ENCODE data around the gene PLPP1.

The PLPP1 gene

DNA sequence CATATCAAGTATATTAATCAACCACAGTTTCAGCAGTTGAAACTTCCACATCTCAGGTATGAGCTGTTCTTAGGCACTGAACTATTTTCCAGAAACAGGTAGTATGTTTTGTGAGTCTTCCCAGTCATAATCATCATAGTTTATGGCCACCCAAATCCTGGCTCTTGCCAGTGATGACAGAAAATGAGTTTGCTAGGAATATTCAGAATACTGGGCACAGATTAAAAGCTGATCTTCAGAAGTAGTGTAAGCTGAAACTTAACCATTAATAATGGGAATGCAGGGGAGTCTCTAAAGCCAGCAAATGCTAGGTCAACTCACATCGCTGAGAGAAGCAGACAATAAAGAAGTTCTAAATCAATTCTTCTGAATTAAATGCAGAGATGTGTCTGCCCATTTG lies 64.5 kb downstream of the PLPP1 start:
- Histone ChIP-seq H2BK5ac (ENCODE audit: low read depth, low read length, poor library complexity, severe bottlenecking) (no peak overlapping the region), H3K18ac (ENCODE audit: low read depth in 1 of 2, low read length in 2 of 2) (no peak overlapping the region), H3K14ac (ENCODE audit: low read length in 2 of 2) (no peak overlapping the region), H2BK15ac (ENCODE audit: low read depth, poor library complexity, severe bottlenecking) (no peak overlapping the region), H3K27ac (ENCODE audit: low read length, poor library complexity, severe bottlenecking) (no peak overlapping the region), H3K4ac (ENCODE audit: low read depth in 1 of 2, low read length in 2 of 2) (no peak overlapping the region), H3K4me2 (ENCODE audit: low read length, poor library complexity, severe bottlenecking) (no peak overlapping the region), H3K4me3 (ENCODE audit: insufficient read depth in 1 of 2, low read depth in 1 of 2, low read length in 2 of 2) (no peak overlapping the region), H4K8ac (ENCODE audit: low read length) (no peak overlapping the region), H2BK120ac (ENCODE audit: low read depth, low read length) (no peak overlapping the region), H3K4me1 (ENCODE audit: control insufficient read depth, insufficient read depth, low read depth, low read length) (peaks cover 5% of the 10 kb centered on the region), H3K9me3 (ENCODE audit: control insufficient read depth, low read length) (no peaks in the 10 kb centered on the region), H3K79me1 (replicated peaks; ENCODE audit: low read length, poor library complexity, severe bottlenecking) (peaks cover 3% of the 10 kb centered on the region), H3K23ac (ENCODE audit: low read length in 2 of 2) (no peak overlapping the region), H4K91ac (ENCODE audit: low read length) (no peak overlapping the region), H3K27me3 (ENCODE audit: control insufficient read depth in 1 of 2, insufficient read depth in 1 of 2, low read length in 2 of 2) (no peaks in the 10 kb centered on the region), H2AK5ac (ENCODE audit: low read length, severe bottlenecking) (no peak overlapping the region), H2AFZ (ENCODE audit: low read depth, low read length) (no peak overlapping the region), H2BK12ac (ENCODE audit: low read length in 2 of 2) (no peak overlapping the region), H3K9ac (ENCODE audit: low read length) (no peak overlapping the region), H3K36me3 (ENCODE audit: control insufficient read depth in 1 of 2, insufficient read depth in 2 of 2, low read depth in 1 of 2, low read length in 2 of 2) (peaks cover 0 to 25% of the 10 kb centered on the region in 2 experiments)
- WGBS, result 100% methylated on average over 1 of the region's 1 CpG
- DNase-seq, result no peak

DNA sequence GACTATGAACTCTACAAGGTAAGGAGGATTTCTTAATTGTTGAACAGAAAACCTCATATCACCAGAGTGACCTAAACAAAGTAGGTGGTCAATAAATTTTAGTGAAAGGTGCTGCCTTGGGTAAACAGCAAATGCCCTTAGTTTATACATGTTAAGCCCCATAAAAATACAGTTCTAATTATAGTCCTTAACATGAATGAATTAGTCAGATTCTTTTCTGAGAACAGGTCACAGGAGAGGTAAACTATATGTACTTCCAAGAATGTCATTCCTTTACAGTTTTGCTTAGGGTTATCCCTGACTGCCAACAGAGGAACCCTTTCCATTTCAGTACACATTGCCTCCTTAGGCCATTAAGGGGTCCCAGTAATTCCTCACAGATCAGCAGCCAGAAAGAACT lies 64.9 kb downstream of the PLPP1 start:
- no peak for DNase-seq
- Histone ChIP-seq H3K4me3 (ENCODE audit: insufficient read depth in 1 of 2, low read depth in 1 of 2, low read length in 2 of 2) (no peak overlapping the region), H3K4me2 (ENCODE audit: low read length, poor library complexity, severe bottlenecking) (no peak overlapping the region), H2BK5ac (ENCODE audit: low read depth, low read length, poor library complexity, severe bottlenecking) (no peak overlapping the region), H2BK120ac (ENCODE audit: low read depth, low read length) (no peak overlapping the region), H2BK15ac (ENCODE audit: low read depth, poor library complexity, severe bottlenecking) (no peak overlapping the region), H3K14ac (ENCODE audit: low read length in 2 of 2) (no peak overlapping the region), H3K9me3 (ENCODE audit: control insufficient read depth, low read length) (no peaks in the 10 kb centered on the region), H3K79me1 (replicated peaks; ENCODE audit: low read length, poor library complexity, severe bottlenecking) (peaks cover 3% of the 10 kb centered on the region), H2BK12ac (ENCODE audit: low read length in 2 of 2) (no peak overlapping the region), H3K4me1 (ENCODE audit: control insufficient read depth, insufficient read depth, low read depth, low read length) (peaks cover 5% of the 10 kb centered on the region), H2AK5ac (ENCODE audit: low read length, severe bottlenecking) (no peak overlapping the region), H3K23ac (ENCODE audit: low read length in 2 of 2) (no peak overlapping the region), H3K18ac (ENCODE audit: low read depth in 1 of 2, low read length in 2 of 2) (no peak overlapping the region), H3K36me3 (ENCODE audit: control insufficient read depth in 1 of 2, insufficient read depth in 2 of 2, low read depth in 1 of 2, low read length in 2 of 2) (peaks cover 0 to 22% of the 10 kb centered on the region in 2 experiments), H2AFZ (ENCODE audit: low read depth, low read length) (no peak overlapping the region), H3K4ac (ENCODE audit: low read depth in 1 of 2, low read length in 2 of 2) (no peak overlapping the region), H3K9ac (ENCODE audit: low read length) (no peak overlapping the region), H4K8ac (ENCODE audit: low read length) (no peak overlapping the region), H3K27ac (ENCODE audit: low read length, poor library complexity, severe bottlenecking) (no peak overlapping the region), H3K27me3 (ENCODE audit: control insufficient read depth in 1 of 2, insufficient read depth in 1 of 2, low read length in 2 of 2) (no peaks in the 10 kb centered on the region), H4K91ac (ENCODE audit: low read length) (no peak overlapping the region)

DNA sequence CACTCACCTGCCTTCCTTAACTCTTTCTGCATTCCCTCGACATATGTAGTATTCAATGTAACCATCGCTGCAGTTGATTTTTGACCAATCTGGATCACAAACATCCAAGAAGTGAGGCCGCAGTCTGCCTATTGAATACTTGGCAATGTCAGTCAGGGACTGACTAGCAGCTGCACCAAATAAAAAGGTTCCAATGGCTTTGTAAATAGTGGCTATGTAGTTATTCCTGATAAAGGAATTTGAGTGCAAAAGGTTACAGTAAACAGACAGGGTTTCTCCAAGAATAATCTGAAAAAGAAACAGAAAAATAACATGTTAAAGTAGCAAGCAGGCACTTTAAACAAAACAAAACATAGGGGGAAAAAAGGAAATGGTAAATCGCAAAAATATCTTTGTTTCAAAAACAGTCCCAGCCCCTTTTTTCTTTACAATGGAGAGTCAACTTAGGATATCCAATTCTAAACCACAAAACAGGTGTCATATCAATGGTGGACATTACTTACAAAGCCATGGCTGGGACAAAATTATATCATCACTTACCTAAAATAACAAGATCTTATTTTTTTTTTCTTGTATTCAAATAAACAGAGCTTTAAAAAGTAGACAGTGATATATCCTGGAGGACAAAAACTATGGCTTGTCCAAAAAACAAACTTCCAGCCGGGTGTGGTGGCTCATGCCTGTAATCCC lies 66.8 kb downstream of the PLPP1 start:
- Histone ChIP-seq H4K8ac (ENCODE audit: low read length) (no peak overlapping the region), H2AK5ac (ENCODE audit: low read length, severe bottlenecking) (no peak overlapping the region), H3K9me3 (ENCODE audit: control insufficient read depth, low read length) (no peaks in the 10 kb centered on the region), H3K27ac (ENCODE audit: low read length, poor library complexity, severe bottlenecking) (no peak overlapping the region), H3K18ac (ENCODE audit: low read depth in 1 of 2, low read length in 2 of 2) (no peak overlapping the region), H3K36me3 (ENCODE audit: control insufficient read depth in 1 of 2, insufficient read depth in 2 of 2, low read depth in 1 of 2, low read length in 2 of 2) (peaks cover 0 to 28% of the 10 kb centered on the region in 2 experiments), H3K79me1 (replicated peaks; ENCODE audit: low read length, poor library complexity, severe bottlenecking) (peaks cover 1% of the 10 kb centered on the region), H3K14ac (ENCODE audit: low read length in 2 of 2) (no peak overlapping the region), H2AFZ (ENCODE audit: low read depth, low read length) (no peak overlapping the region), H3K23ac (ENCODE audit: low read length in 2 of 2) (no peak overlapping the region), H2BK5ac (ENCODE audit: low read depth, low read length, poor library complexity, severe bottlenecking) (no peak overlapping the region), H2BK120ac (ENCODE audit: low read depth, low read length) (no peak overlapping the region), H3K4me2 (ENCODE audit: low read length, poor library complexity, severe bottlenecking) (no peak overlapping the region), H2BK15ac (ENCODE audit: low read depth, poor library complexity, severe bottlenecking) (no peak overlapping the region), H4K91ac (ENCODE audit: low read length) (no peak overlapping the region), H3K4me1 (ENCODE audit: control insufficient read depth, insufficient read depth, low read depth, low read length) (peaks cover 5% of the 10 kb centered on the region), H3K27me3 (ENCODE audit: control insufficient read depth in 1 of 2, insufficient read depth in 1 of 2, low read length in 2 of 2) (no peaks in the 10 kb centered on the region), H3K4ac (ENCODE audit: low read depth in 1 of 2, low read length in 2 of 2) (no peak overlapping the region), H3K9ac (ENCODE audit: low read length) (no peak overlapping the region), H3K4me3 (ENCODE audit: insufficient read depth in 1 of 2, low read depth in 1 of 2, low read length in 2 of 2) (no peak overlapping the region), H2BK12ac (ENCODE audit: low read length in 2 of 2) (no peak overlapping the region)
- WGBS, result 93% methylated on average over 5 of the region's 5 CpGs
- DNase-seq, result no peak

DNA sequence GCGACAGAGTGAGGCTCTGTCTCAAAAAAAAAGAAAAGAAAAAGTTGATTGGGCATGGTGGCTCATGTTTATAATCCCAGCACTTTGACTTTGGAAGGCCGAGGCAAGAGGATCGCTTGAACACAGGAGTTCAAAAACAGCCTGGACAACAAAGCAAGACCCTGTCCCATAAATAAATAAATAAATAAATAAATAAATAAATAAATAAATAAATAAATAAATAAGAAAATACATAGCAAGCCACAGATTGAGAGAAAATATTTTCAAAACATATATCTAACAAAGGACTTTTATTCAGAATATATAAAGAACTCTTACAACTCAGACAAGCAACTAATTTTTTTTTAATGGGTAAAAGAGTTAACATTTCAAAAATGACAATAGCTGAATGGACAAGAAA lies 71.2 kb downstream of the PLPP1 start:
- H3K14ac ChIP-seq (ENCODE audit: low read length in 2 of 2), result no peak overlapping the region
- no peak for DNase-seq
- no peak overlapping the region for H3K4ac ChIP-seq (ENCODE audit: low read depth in 1 of 2, low read length in 2 of 2)

More for the DNA sequence above, 71.2 kb downstream of the PLPP1 start:
- Histone ChIP-seq H2BK120ac (ENCODE audit: low read depth, low read length) (no peak overlapping the region), H3K4me3 (ENCODE audit: insufficient read depth in 1 of 2, low read depth in 1 of 2, low read length in 2 of 2) (no peak overlapping the region), H4K91ac (ENCODE audit: low read length) (no peak overlapping the region), H3K23ac (ENCODE audit: low read length in 2 of 2) (no peak overlapping the region), H3K18ac (ENCODE audit: low read depth in 1 of 2, low read length in 2 of 2) (no peak overlapping the region), H3K36me3 (ENCODE audit: control insufficient read depth in 1 of 2, insufficient read depth in 2 of 2, low read depth in 1 of 2, low read length in 2 of 2) (peaks cover 0 to 28% of the 10 kb centered on the region in 2 experiments), H4K8ac (ENCODE audit: low read length) (no peak overlapping the region), H2AFZ (ENCODE audit: low read depth, low read length) (no peak overlapping the region), H3K27me3 (ENCODE audit: control insufficient read depth in 1 of 2, insufficient read depth in 1 of 2, low read length in 2 of 2) (no peaks in the 10 kb centered on the region), H3K79me1 (replicated peaks; ENCODE audit: low read length, poor library complexity, severe bottlenecking) (no peaks in the 10 kb centered on the region), H2BK12ac (ENCODE audit: low read length in 2 of 2) (no peak overlapping the region), H2BK15ac (ENCODE audit: low read depth, poor library complexity, severe bottlenecking) (no peak overlapping the region), H3K27ac (ENCODE audit: low read length, poor library complexity, severe bottlenecking) (no peak overlapping the region), H2AK5ac (ENCODE audit: low read length, severe bottlenecking) (no peak overlapping the region), H3K9ac (ENCODE audit: low read length) (no peak overlapping the region), H2BK5ac (ENCODE audit: low read depth, low read length, poor library complexity, severe bottlenecking) (no peak overlapping the region), H3K9me3 (ENCODE audit: control insufficient read depth, low read length) (no peaks in the 10 kb centered on the region), H3K4me2 (ENCODE audit: low read length, poor library complexity, severe bottlenecking) (no peak overlapping the region), H3K4me1 (ENCODE audit: control insufficient read depth, insufficient read depth, low read depth, low read length) (no peaks in the 10 kb centered on the region)
- WGBS, result 100% methylated on average over 2 of the region's 3 CpGs

All from mesenchymal stem cell (in vitro differentiated cells and primary cell).